IPS-18a (cell line): ENCODE data around the gene GTPBP4.

Experiments
- H3K27ac ChIP-seq: one replicate; pipeline ENCODE4 v1.5.1; 2013; ENCODE audit warnings: low read length
- H3K27me3 ChIP-seq: one replicate; pipeline ENCODE4 v1.6.1; 2013; ENCODE audit warnings: mild to moderate bottlenecking, low read length; ENCODE audit not compliant: control insufficient read depth, insufficient read depth
- H3K36me3 ChIP-seq: one replicate; pipeline ENCODE4 v1.6.1; 2013; ENCODE audit warnings: low read depth, low read length; ENCODE audit not compliant: control insufficient read depth
- H3K4me1 ChIP-seq: one replicate; pipeline ENCODE4 v1.6.1; 2013; ENCODE audit warnings: low read depth, low read length; ENCODE audit not compliant: control insufficient read depth
- H3K4me3 ChIP-seq: one replicate; pipeline ENCODE4 v1.5.1; 2013; ENCODE audit warnings: low read length
- H3K9ac ChIP-seq: one replicate; pipeline ENCODE4 v1.6.1; 2013; ENCODE audit warnings: mild to moderate bottlenecking, low read length, moderate library complexity
- H3K9me3 ChIP-seq: one replicate; pipeline ENCODE4 v1.6.1; 2013; ENCODE audit warnings: low read depth, low read length; ENCODE audit not compliant: control insufficient read depth

Gene GTPBP4

GRCh38 chr10:983971-984655 is 4.1 kb upstream of the GTPBP4 start:
- Histone ChIP-seq H3K9ac (no peak overlapping the region), H3K36me3 (no peaks in the 10 kb centered on the region), H3K27me3 (no peaks in the 10 kb centered on the region), H3K4me1 (peaks cover 6% of the 10 kb centered on the region), H3K27ac (no peak overlapping the region), H3K9me3 (peaks cover 20% of the 10 kb centered on the region), H3K4me3 (no peak overlapping the region)

GRCh38 chr10:985361-985760 is 2.9 kb upstream of the GTPBP4 start:
- Histone ChIP-seq H3K4me1 (peaks cover 13% of the 10 kb centered on the region), H3K9me3 (peaks cover 9% of the 10 kb centered on the region), H3K9ac (no peak overlapping the region), H3K4me3 (no peak overlapping the region), H3K27ac (no peak overlapping the region), H3K27me3 (no peaks in the 10 kb centered on the region), H3K36me3 (no peaks in the 10 kb centered on the region)

GRCh38 chr10:986137-986825 is 2.0 kb upstream of the GTPBP4 start:
- H3K4me3 ChIP-seq, result no peak overlapping the region
- H3K4me1 ChIP-seq, result peaks cover 13% of the 10 kb centered on the region
- H3K9ac ChIP-seq, result no peak overlapping the region
- H3K27ac ChIP-seq, result no peak overlapping the region
- peaks cover under 1% of the 10 kb centered on the region for H3K9me3 ChIP-seq
- H3K27me3 ChIP-seq, result no peaks in the 10 kb centered on the region
- H3K36me3 ChIP-seq, result no peaks in the 10 kb centered on the region

- peaks cover 13% of the 10 kb centered on the region for H3K4me1 ChIP-seq
- peak overlapping the region; percentile 93 for H3K4me3 ChIP-seq
- H3K9me3 ChIP-seq, result no peaks in the 10 kb centered on the region
- H3K36me3 ChIP-seq, result no peaks in the 10 kb centered on the region
- no peaks in the 10 kb centered on the region for H3K27me3 ChIP-seq
- H3K9ac ChIP-seq, result peak overlapping the region; percentile 98
- H3K27ac ChIP-seq, result no peak overlapping the region
Measured at GRCh38 chr10:986881-987619, 1.2 kb upstream of the GTPBP4 start.

- Histone ChIP-seq H3K27ac (no peak overlapping the region), H3K9ac (peak overlapping the region; percentile 98), H3K4me1 (peaks cover 13% of the 10 kb centered on the region), H3K36me3 (peaks cover 3% of the 10 kb centered on the region), H3K4me3 (peak overlapping the region; percentile 93), H3K9me3 (no peaks in the 10 kb centered on the region), H3K27me3 (no peaks in the 10 kb centered on the region)
Measured at GRCh38 chr10:987620-987869, 689 bp upstream of the GTPBP4 start.

- H3K4me1 ChIP-seq, result peaks cover 13% of the 10 kb centered on the region
- H3K27ac ChIP-seq, result peak overlapping the region; percentile 96
- H3K36me3 ChIP-seq, result peaks cover 14% of the 10 kb centered on the region
- peak overlapping the region; percentile 93 for H3K4me3 ChIP-seq
- H3K9ac ChIP-seq, result peak overlapping the region; percentile 98
- no peaks in the 10 kb centered on the region for H3K27me3 ChIP-seq
- H3K9me3 ChIP-seq, result no peaks in the 10 kb centered on the region
Measured at GRCh38 chr10:988667-989545, 672 bp downstream of the GTPBP4 start.

- Histone ChIP-seq H3K36me3 (peaks cover 33% of the 10 kb centered on the region), H3K4me3 (no peak overlapping the region), H3K4me1 (peaks cover 13% of the 10 kb centered on the region), H3K27ac (no peak overlapping the region), H3K9ac (no peak overlapping the region), H3K27me3 (no peaks in the 10 kb centered on the region), H3K9me3 (no peaks in the 10 kb centered on the region)
Measured at GRCh38 chr10:990808-991207, 2.6 kb downstream of the GTPBP4 start.

- Histone ChIP-seq H3K9me3 (no peaks in the 10 kb centered on the region), H3K4me3 (no peak overlapping the region), H3K4me1 (peaks cover 7% of the 10 kb centered on the region), H3K9ac (no peak overlapping the region), H3K27me3 (no peaks in the 10 kb centered on the region), H3K27ac (no peak overlapping the region), H3K36me3 (peaks cover 50% of the 10 kb centered on the region)
Measured at GRCh38 chr10:992467-992866, 4.2 kb downstream of the GTPBP4 start.

- H3K9me3 ChIP-seq, result no peaks in the 10 kb centered on the region
- H3K27ac ChIP-seq, result no peak overlapping the region
- H3K36me3 ChIP-seq, result peaks cover 53% of the 10 kb centered on the region
- H3K4me1 ChIP-seq, result peaks cover 7% of the 10 kb centered on the region
- H3K9ac ChIP-seq, result no peak overlapping the region
- no peaks in the 10 kb centered on the region for H3K27me3 ChIP-seq
- no peak overlapping the region for H3K4me3 ChIP-seq
Measured at GRCh38 chr10:992871-993270, 4.6 kb downstream of the GTPBP4 start.

GRCh38 chr10:994836-995558 is 6.8 kb downstream of the GTPBP4 start:
- Histone ChIP-seq H3K27me3 (no peaks in the 10 kb centered on the region), H3K27ac (no peak overlapping the region), H3K9ac (no peak overlapping the region), H3K9me3 (no peaks in the 10 kb centered on the region), H3K4me1 (no peaks in the 10 kb centered on the region), H3K4me3 (no peak overlapping the region), H3K36me3 (peaks cover 74% of the 10 kb centered on the region)

GRCh38 chr10:995559-995926 is 7.3 kb downstream of the GTPBP4 start:
- Histone ChIP-seq H3K9ac (no peak overlapping the region), H3K4me1 (no peaks in the 10 kb centered on the region), H3K27ac (no peak overlapping the region), H3K4me3 (no peak overlapping the region), H3K36me3 (peaks cover 79% of the 10 kb centered on the region), H3K9me3 (no peaks in the 10 kb centered on the region), H3K27me3 (no peaks in the 10 kb centered on the region)
